Measurements from ENCODE around the gene PPP1R12B. TPM values are rescaled to one million over a fixed set of nuclear protein-coding genes. Genes with fewer than 3 reads are reported as not detected.
"Not testable (repeated sequence)": the region's sequence is repeated elsewhere in the genome, so short reads cannot be mapped to it uniquely, and the experiment has no call there.

The PPP1R12B gene
- total RNA-seq, 1 experiment from 2014 or later: 17.0 TPM

GRCh38 chr1:202631076-202631923 lies 282.8 kb downstream of the PPP1R12B start:
- no peak for TF ChIP-seq EZH2 (IDR thresholded peaks at IDR 0.05; ENCODE audit: borderline replicate concordance, low read depth, low read length, poor library complexity, severe bottlenecking)
- ChIA-PET CTCF (no interaction called here), POLR2A (ENCODE audit: low non-redundant PET) (no interaction called here)
- H3K27ac ChIP-seq (ENCODE audit: low read depth, low read length, poor library complexity, severe bottlenecking): no peak overlapping the region
- peaks cover 19% of the 10 kb centered on the region for H3K4me1 ChIP-seq (ENCODE audit: insufficient read depth, low read length, poor library complexity, severe bottlenecking)
- H3K36me3 ChIP-seq (ENCODE audit: insufficient read depth, low read length, poor library complexity, severe bottlenecking): no peaks in the 10 kb centered on the region
- no TSS peak for BruUV-seq (replicated peaks)
- intact Hi-C loops (cut with micrococcal nuclease; ENCODE audit: unreplicated experiment): no loop called here
- H3K27me3 ChIP-seq (replicated peaks; ENCODE audit: insufficient read depth, low read depth, low read length, poor library complexity): no peaks in the 10 kb centered on the region
- no peak overlapping the region for H3K4me3 ChIP-seq (ENCODE audit: low read depth, low read length, poor library complexity, severe bottlenecking)
- H3K9me3 ChIP-seq (ENCODE audit: low read depth, low read length, poor library complexity, severe bottlenecking): no peaks in the 10 kb centered on the region
- no peak for DNase-seq (ENCODE audit: low spot score)

GRCh38 chr1:202632241-202632640 lies 283.7 kb downstream of the PPP1R12B start:
- Histone ChIP-seq H3K27ac (ENCODE audit: low read depth, low read length, poor library complexity, severe bottlenecking) (no peak overlapping the region), H3K27me3 (replicated peaks; ENCODE audit: insufficient read depth, low read depth, low read length, poor library complexity) (no peaks in the 10 kb centered on the region), H3K9me3 (ENCODE audit: low read depth, low read length, poor library complexity, severe bottlenecking) (no peaks in the 10 kb centered on the region), H3K4me1 (ENCODE audit: insufficient read depth, low read length, poor library complexity, severe bottlenecking) (peaks cover 10% of the 10 kb centered on the region), H3K4me3 (ENCODE audit: low read depth, low read length, poor library complexity, severe bottlenecking) (no peak overlapping the region), H3K36me3 (ENCODE audit: insufficient read depth, low read length, poor library complexity, severe bottlenecking) (no peaks in the 10 kb centered on the region)
- no peak for DNase-seq (ENCODE audit: low spot score)
- no peak for TF ChIP-seq EZH2 (IDR thresholded peaks at IDR 0.05; ENCODE audit: borderline replicate concordance, low read depth, low read length, poor library complexity, severe bottlenecking)
- TF ChIP-seq CTCF (conservative IDR thresholded peaks at IDR 0.05; ENCODE audit: low read depth, low read length): no peak
- no TSS peak for BruUV-seq (replicated peaks)
- ChIA-PET CTCF (no interaction called here), POLR2A (ENCODE audit: low non-redundant PET) (no interaction called here)
- intact Hi-C loops (cut with micrococcal nuclease; ENCODE audit: unreplicated experiment): no loop called here

- H3K36me3 ChIP-seq (ENCODE audit: insufficient read depth, low read length, poor library complexity, severe bottlenecking); POLR2A ChIA-PET (ENCODE audit: low non-redundant PET); BruUV-seq (replicated peaks); intact Hi-C loops (cut with micrococcal nuclease; ENCODE audit: unreplicated experiment); H3K27me3 ChIP-seq (replicated peaks; ENCODE audit: insufficient read depth, low read depth, low read length, poor library complexity); DNase-seq (ENCODE audit: low spot score); H3K4me3 ChIP-seq (ENCODE audit: low read depth, low read length, poor library complexity, severe bottlenecking); H3K9me3 ChIP-seq (ENCODE audit: low read depth, low read length, poor library complexity, severe bottlenecking); H3K27ac ChIP-seq (ENCODE audit: low read depth, low read length, poor library complexity, severe bottlenecking); CTCF ChIA-PET; H3K4me1 ChIP-seq (ENCODE audit: insufficient read depth, low read length, poor library complexity, severe bottlenecking): not testable (repeated sequence)
These were observed 287.7 kb downstream of the PPP1R12B start for GRCh38 chr1:202636171-202636570.

- intact Hi-C loops (cut with micrococcal nuclease; ENCODE audit: unreplicated experiment); H3K27ac ChIP-seq (ENCODE audit: low read depth, low read length, poor library complexity, severe bottlenecking); H3K27me3 ChIP-seq (replicated peaks; ENCODE audit: insufficient read depth, low read depth, low read length, poor library complexity); H3K4me3 ChIP-seq (ENCODE audit: low read depth, low read length, poor library complexity, severe bottlenecking); POLR2A ChIA-PET (ENCODE audit: low non-redundant PET); H3K9me3 ChIP-seq (ENCODE audit: low read depth, low read length, poor library complexity, severe bottlenecking); CTCF ChIA-PET; DNase-seq (ENCODE audit: low spot score); BruUV-seq (replicated peaks); H3K36me3 ChIP-seq (ENCODE audit: insufficient read depth, low read length, poor library complexity, severe bottlenecking); H3K4me1 ChIP-seq (ENCODE audit: insufficient read depth, low read length, poor library complexity, severe bottlenecking): not testable (repeated sequence)
These were observed 289.0 kb downstream of the PPP1R12B start for GRCh38 chr1:202637321-202638018.

All from A673 (cell line).